PC-9 (cell line): ENCODE results near the gene PI4KA. TPM values are rescaled to one million over a fixed set of nuclear protein-coding genes. Genes with fewer than 3 reads are reported as not detected.

ENCODE experiments used
- BruUV-seq: library from RNA; stranded (reverse); fragments of 400-500 nt; replicated peaks from 2 replicates; lab custom pipeline; 2021; lab: Mats Ljungman, UMichigan
- CTCF ChIA-PET: fragments of 300-600 bp; sonication (Branson Sonifier 250); formaldehyde crosslinking; loops from one replicate; lab custom pipeline; 2022; ENCODE audit warnings: antibody characterized with exemption; lab: Charles Lee
- POLR2A ChIA-PET: fragments of 300-600 bp; sonication (Branson Sonifier 250); formaldehyde crosslinking; loops from one replicate; lab custom pipeline; 2022; ENCODE audit warnings: antibody characterized with exemption; ENCODE audit not compliant: unreplicated experiment; lab: Charles Lee
- DNase-seq, 2 experiments: peaks; one replicate each; pipeline versions ENCODE4 v3.0.0 to v3.0.0-alpha.2; 2015 to 2022; ENCODE audit warnings: mixed read lengths in 1 of 2
- H2AFZ ChIP-seq: fragments of 200-600 bp; sonication (generic); 2 replicates; pipeline ENCODE4 v1.8.1; 2017; ENCODE audit warnings: antibody characterized with exemption
- H3F3A ChIP-seq: fragments of 200-600 bp; sonication (generic); 2 replicates; pipeline ENCODE4 v1.8.1; 2017; ENCODE audit warnings: antibody characterized with exemption, mild to moderate bottlenecking, low read depth; ENCODE audit not compliant: insufficient read depth
- H3K27ac ChIP-seq: fragments of 200-600 bp; sonication (generic); 2 replicates; pipeline ENCODE4 v1.6.1; 2016; ENCODE audit warnings: mixed run types
- H3K27me3 ChIP-seq: fragments of 200-600 bp; sonication (generic); 2 replicates; pipeline ENCODE4 v1.6.1; 2016; ENCODE audit warnings: low read depth, mixed run types; ENCODE audit not compliant: insufficient read depth
- H3K36me3 ChIP-seq: fragments of 200-600 bp; sonication (generic); 2 replicates; pipeline ENCODE4 v1.6.1; 2016; ENCODE audit warnings: low read depth, mixed run types
- H3K4me1 ChIP-seq: fragments of 200-600 bp; sonication (generic); replicated peaks from 2 replicates; pipeline ENCODE4 v1.6.1; 2016; ENCODE audit warnings: mixed run types; ENCODE audit not compliant: insufficient read depth
- H3K4me2 ChIP-seq: fragments of 200-600 bp; sonication (generic); 2 replicates; pipeline ENCODE4 v1.6.1; 2017; ENCODE audit warnings: mixed run types
- H3K4me3 ChIP-seq: fragments of 200-600 bp; sonication (generic); 2 replicates; pipeline ENCODE4 v1.6.1; 2016; ENCODE audit warnings: mixed run types
- H3K79me2 ChIP-seq: fragments of 200-600 bp; sonication (generic); 2 replicates; pipeline ENCODE4 v1.6.1; 2017; ENCODE audit warnings: low read depth, mixed run types
- H3K9me2 ChIP-seq: fragments of 200-600 bp; sonication (generic); 2 replicates; pipeline ENCODE4 v1.8.1; 2017; ENCODE audit warnings: mild to moderate bottlenecking; ENCODE audit not compliant: insufficient read depth
- H3K9me3 ChIP-seq: fragments of 200-600 bp; sonication (generic); 2 replicates; pipeline ENCODE4 v1.8.1; 2016; ENCODE audit warnings: low read depth; ENCODE audit not compliant: insufficient read depth
- H4K20me1 ChIP-seq: fragments of 200-600 bp; sonication (generic); 2 replicates; pipeline ENCODE4 v1.8.1; 2017; ENCODE audit not compliant: insufficient read depth
- EZH2 ChIP-seq: fragments of 200-600 bp; sonication (generic); IDR thresholded peaks from 2 replicates; pipeline ENCODE4 v1.8.0; 2017; ENCODE audit warnings: antibody characterized with exemption, low read depth
- intact Hi-C: fragments of 100-400 bp; cut with micrococcal nuclease; formaldehyde crosslinking; loops from one replicate; pipeline ENCODE4 v1.10.0; 2022; ENCODE audit not compliant: unreplicated experiment
- total RNA-seq: library from RNA; stranded (reverse); gene quantifications from 2 replicates; pipeline ENCODE4 v1.2.3, GENCODE V29; 2021
- TF ChIP-seq, protein P1 (sequence below): fragments of 200-600 bp; sonication (generic); conservative IDR thresholded peaks from 2 replicates; pipeline ENCODE4 v1.6.1; 2017; ENCODE audit warnings: mixed run types, antibody characterized with exemption, mild to moderate bottlenecking, moderate library complexity

PI4KA gene
- total RNA-seq, 1 experiment from 2014 or later, result 27.9 TPM

DNA sequence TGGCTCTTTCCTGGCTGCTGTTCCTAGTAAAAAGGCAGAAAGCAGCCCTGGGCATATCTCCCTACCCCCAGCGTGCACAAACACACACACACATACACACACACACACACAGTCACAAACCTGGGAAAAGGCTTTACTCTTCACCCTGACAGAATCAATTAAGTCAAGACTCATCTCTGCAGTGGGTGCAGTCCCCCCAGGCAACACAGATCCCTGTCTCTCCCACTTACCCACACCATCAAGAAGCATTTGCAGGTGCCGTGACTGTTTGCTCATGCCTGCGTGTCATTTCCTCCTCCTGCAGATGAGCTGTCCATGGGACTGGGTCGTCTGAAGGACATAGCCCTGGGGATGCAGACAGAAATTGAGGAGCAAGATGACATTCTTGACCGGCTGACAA, 28.8 kb upstream of the PI4KA start:
- Histone ChIP-seq H3K79me2 (no peaks in the 10 kb centered on the region), H3K4me2 (no peak overlapping the region), H4K20me1 (peaks cover 3% of the 10 kb centered on the region; the same call in 1 of the 2 replicates), H3K9me3 (no peaks in the 10 kb centered on the region), H2AFZ (no peak overlapping the region), H3K9me2 (no peaks in the 10 kb centered on the region), H3K27ac (no peak overlapping the region), H3K27me3 (no peaks in the 10 kb centered on the region), H3K4me3 (no peak overlapping the region), H3K4me1 (peaks cover 12% of the 10 kb centered on the region), H3K36me3 (no peaks in the 10 kb centered on the region), H3F3A (peaks cover 14% of the 10 kb centered on the region; the same call in 1 of the 2 replicates)
- no TSS peak for BruUV-seq
- no peak for DNase-seq
- CTCF ChIA-PET, result no interaction called here
- intact Hi-C loops, result loop anchor here (5.0 to 10.0 kb wide), 2 partner anchors 85 to 217 kb away; no protein-coding TSS in a partner anchor
- TF ChIP-seq EZH2, result no peak
- TF ChIP-seq, protein P1, sequence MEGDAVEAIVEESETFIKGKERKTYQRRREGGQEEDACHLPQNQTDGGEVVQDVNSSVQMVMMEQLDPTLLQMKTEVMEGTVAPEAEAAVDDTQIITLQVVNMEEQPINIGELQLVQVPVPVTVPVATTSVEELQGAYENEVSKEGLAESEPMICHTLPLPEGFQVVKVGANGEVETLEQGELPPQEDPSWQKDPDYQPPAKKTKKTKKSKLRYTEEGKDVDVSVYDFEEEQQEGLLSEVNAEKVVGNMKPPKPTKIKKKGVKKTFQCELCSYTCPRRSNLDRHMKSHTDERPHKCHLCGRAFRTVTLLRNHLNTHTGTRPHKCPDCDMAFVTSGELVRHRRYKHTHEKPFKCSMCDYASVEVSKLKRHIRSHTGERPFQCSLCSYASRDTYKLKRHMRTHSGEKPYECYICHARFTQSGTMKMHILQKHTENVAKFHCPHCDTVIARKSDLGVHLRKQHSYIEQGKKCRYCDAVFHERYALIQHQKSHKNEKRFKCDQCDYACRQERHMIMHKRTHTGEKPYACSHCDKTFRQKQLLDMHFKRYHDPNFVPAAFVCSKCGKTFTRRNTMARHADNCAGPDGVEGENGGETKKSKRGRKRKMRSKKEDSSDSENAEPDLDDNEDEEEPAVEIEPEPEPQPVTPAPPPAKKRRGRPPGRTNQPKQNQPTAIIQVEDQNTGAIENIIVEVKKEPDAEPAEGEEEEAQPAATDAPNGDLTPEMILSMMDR, result no peak
- POLR2A ChIA-PET, result no interaction called here

DNA sequence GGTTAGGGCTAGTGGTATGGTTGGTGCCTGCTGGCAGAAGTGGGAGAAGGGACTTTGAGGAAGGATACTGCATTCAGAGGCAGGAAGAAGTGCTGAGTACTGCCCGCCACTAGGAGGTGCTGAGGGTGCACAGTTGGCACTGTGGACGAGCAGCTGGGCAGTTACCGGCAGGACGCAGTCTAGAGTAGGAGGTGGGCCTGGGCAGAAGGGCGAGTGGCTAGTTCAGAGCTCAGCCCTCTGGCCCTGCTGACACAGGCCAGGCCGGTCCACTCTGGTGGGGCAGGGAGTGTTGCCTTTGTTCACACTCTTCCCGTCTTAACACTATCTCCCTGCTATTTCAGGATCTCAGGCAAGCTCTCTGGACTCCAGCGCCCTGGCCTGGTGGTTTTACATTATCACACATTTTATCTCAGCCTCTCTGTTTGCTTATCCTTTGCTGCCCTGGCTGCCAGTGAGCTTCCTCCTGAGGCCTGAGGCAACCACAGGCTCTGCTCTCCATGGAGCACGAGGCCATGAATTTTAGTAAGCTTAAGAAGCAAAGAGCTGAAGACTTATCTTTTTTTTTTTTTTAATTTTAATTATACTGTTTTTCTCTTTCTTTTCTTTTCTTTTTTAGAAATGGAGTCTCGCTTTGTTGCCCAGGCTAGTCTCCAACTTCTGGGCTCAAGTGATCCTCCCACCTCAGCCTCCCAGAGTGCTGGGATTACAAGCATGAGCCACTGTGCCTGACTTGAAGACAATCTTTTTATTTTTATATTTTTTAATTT, 27.1 kb upstream of the PI4KA start:
- POLR2A ChIA-PET, result interaction anchor here (0.5 to 0.6 kb wide), 4 partner anchors 8 to 144 kb away, joined by 3 to 6 read pairs (median 4); no protein-coding TSS in a partner anchor
- H3K79me2 ChIP-seq, result no peaks in the 10 kb centered on the region
- peak overlapping the region; percentile 47 for H3K4me2 ChIP-seq
- no peak overlapping the region for H2AFZ ChIP-seq
- peaks cover 3% of the 10 kb centered on the region; the same call in 1 of the 2 replicates for H4K20me1 ChIP-seq
- TF ChIP-seq, protein P1, result peak; percentile 82
- TF ChIP-seq EZH2, result no peak
- no peaks in the 10 kb centered on the region for H3K27me3 ChIP-seq
- H3K9me2 ChIP-seq, result no peaks in the 10 kb centered on the region
- peaks cover 23% of the 10 kb centered on the region; the same call in 1 of the 2 replicates for H3F3A ChIP-seq
- H3K4me3 ChIP-seq, result no peak overlapping the region
- peak; percentile 80 to 85 for DNase-seq
- 0 out of 2 replicates have a peak overlapping the region, but pooled peaks have one; percentile 42 for H3K27ac ChIP-seq
- intact Hi-C loops, result loop anchor here (1.0 to 10.0 kb wide), 4 partner anchors 71 to 219 kb away; partner anchors contain the start of gene THAP7
- no peaks in the 10 kb centered on the region for H3K9me3 ChIP-seq
- BruUV-seq, result no TSS peak
- no peaks in the 10 kb centered on the region; the same call in 1 of the 2 replicates for H3K36me3 ChIP-seq
- CTCF ChIA-PET, result interaction anchor here (0.5 to 1.7 kb wide), 10 partner anchors 8 to 179 kb away, joined by 3 to 7 read pairs (median 4); partner anchors contain the start of gene CRKL
- H3K4me1 ChIP-seq, result peaks cover 28% of the 10 kb centered on the region

DNA sequence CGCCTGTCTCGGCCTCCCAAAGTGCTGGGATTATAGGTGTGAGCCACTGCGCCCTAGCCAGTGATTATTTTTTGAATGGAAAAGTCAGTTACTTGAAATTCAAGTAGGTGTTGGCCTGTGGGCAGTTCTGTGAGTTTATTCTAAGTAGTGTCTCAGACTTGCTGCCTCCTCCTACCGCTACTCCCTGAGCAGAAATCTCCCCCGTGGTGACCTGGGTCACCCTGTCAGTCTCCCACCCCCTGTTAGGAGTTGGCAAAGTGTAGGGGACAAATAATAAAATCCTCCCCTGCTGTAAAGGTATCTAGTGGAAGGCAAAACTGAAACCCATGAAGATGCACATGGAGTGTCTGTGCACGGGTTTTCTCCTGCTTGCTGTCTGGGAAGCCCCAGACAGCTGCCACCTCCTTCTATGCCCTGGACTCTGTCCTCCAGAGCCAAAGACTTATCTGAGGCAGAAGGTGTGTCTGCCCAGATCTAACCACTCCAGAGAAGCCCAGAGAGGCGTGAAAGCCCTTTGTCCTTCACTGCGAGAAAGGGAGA, 26.5 kb upstream of the PI4KA start:
- Histone ChIP-seq H3F3A (peaks cover 29% of the 10 kb centered on the region; the same call in 1 of the 2 replicates), H4K20me1 (peaks cover 3% of the 10 kb centered on the region; the same call in 1 of the 2 replicates), H3K36me3 (no peaks in the 10 kb centered on the region; the same call in 1 of the 2 replicates), H3K4me1 (peaks cover 33% of the 10 kb centered on the region), H3K9me2 (no peaks in the 10 kb centered on the region), H3K27ac (0 out of 2 replicates have a peak overlapping the region, but pooled peaks have one; percentile 42), H3K9me3 (no peaks in the 10 kb centered on the region), H3K4me2 (peak overlapping the region; percentile 47; the same call in 1 of the 2 replicates), H3K4me3 (no peak overlapping the region), H3K79me2 (no peaks in the 10 kb centered on the region), H2AFZ (no peak overlapping the region), H3K27me3 (no peaks in the 10 kb centered on the region)
- no peak for TF ChIP-seq EZH2
- TF ChIP-seq, protein P1, result no peak
- no peak for DNase-seq
- ChIA-PET POLR2A (interaction anchor here (0.6 kb wide), 1 partner anchor 58 kb away, joined by 6 read pairs; no protein-coding TSS in a partner anchor), CTCF (interaction anchor here (0.8 to 1.7 kb wide), 3 partner anchors 19 to 72 kb away, joined by 3 to 7 read pairs (median 4); partner anchors contain the start of gene CRKL)
- intact Hi-C loops, result loop anchor here (1.0 to 10.0 kb wide), 4 partner anchors 72 to 220 kb away; partner anchors contain the start of gene THAP7
- BruUV-seq, result no TSS peak
